ENCODE data around the gene LRRC55.
A peak's percentile ranks its signal among the peaks of the same experiment; 100 is the strongest.

Gene LRRC55

DNA sequence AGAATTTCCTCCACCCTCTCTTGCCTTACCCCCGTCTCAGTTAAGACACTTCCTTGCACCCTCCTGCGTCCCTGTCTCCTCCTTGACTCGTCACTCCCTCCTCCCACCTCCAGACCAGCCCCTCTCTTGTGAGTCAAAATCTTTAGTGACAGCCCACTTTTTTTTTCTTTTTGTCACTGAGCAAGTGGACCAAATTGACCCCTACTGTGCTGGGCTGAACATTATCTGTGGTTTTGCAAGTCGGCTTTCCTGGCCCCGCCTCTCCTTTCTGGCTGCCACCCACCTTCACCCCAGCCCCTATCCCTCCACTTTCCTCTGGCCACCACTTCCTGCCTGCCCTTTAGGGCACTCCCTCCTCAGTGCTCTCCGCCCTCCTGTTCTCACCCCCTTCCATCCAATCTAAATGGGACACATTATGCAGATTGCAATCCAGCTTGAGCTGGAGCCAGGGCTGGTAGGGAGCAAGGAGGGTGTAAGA lies 55.5 kb downstream of the LRRC55 start, which contains the start of gene APLNR:
Gene APLNR (minus strand): TSS at position 47 of the 478 bp plus-strand sequence. CDS start 246 bp downstream, outside the sequence.
- Histone ChIP-seq H3K4me1 (ENCODE audit: control insufficient read depth, insufficient read depth, low read length) (no peaks in the 10 kb centered on the region), H3K36me3 (ENCODE audit: control insufficient read depth in 2 of 2, insufficient read depth in 1 of 2, low read length in 2 of 2) (no peaks in the 10 kb centered on the region), H3K9me3 (ENCODE audit: control insufficient read depth, insufficient read depth, low read depth, low read length) (no peaks in the 10 kb centered on the region), H3K27ac (ENCODE audit: extremely low read depth, low read depth, low read length) (no peak within 1 kb of the TSS), H3K4me3 (ENCODE audit: low read depth, low read length) (no peak within 1 kb of the TSS)
- ChIA-PET POLR2A (no interaction called here), CTCF (no interaction called here)
- TF ChIP-seq ZNF37A (tag by site-specific recombination; IDR thresholded peaks at IDR 0.05) = no peak
- peak; percentile 53; the same call in 1 of the 2 replicates for TF ChIP-seq KLF1 (tag by site-specific recombination; IDR thresholded peaks at IDR 0.05)

DNA sequence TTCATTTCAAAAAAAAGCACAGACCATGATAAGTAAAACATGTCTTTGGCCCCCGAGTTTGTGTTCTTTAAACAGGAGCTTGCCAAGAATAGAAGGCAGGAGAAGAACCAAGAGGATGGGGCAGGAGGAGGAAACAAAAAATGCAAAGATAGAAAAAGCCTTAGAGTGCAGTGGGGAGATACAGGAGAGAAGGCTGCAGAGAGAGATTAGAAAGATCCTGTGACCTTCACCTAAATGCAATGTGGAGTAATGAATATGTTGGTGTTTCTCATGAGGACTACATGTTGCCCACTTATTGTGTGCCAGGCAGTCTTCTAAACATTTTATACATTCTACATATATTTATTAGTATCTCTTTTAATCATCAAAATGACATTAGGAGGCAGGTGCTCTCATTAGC lies 57.6 kb downstream of the LRRC55 start:
- POLR2A ChIA-PET = no interaction called here

DNA sequence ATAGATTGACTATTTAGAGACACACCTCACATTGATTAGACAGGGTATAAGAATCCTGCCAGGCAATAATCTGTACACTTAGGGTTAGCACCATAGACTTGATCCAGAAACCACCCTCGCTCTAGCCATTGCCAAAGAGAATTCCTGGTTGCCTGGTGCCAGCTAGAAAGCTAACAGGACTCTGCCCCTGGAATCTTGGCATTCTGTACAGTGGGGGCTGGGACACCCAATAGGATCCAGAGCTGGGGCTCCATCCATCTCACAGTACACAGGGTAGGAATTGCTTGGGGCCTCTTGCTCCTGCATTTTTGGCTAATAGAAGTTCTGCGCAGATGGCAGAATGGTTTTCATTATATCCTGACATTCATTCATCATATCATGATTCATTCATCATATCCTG lies 58.3 kb downstream of the LRRC55 start:
- no peak for TF ChIP-seq ZNF560 (tag by site-specific recombination; IDR thresholded peaks at IDR 0.05; ENCODE audit: borderline replicate concordance)
- TF ChIP-seq ZNF175 (tag by site-specific recombination; IDR thresholded peaks at IDR 0.05) = no peak
- TF ChIP-seq ZBTB1 (tag by site-specific recombination; IDR thresholded peaks at IDR 0.05) = no peak
- TF ChIP-seq ZBTB17 (tag by site-specific recombination; IDR thresholded peaks at IDR 0.05) = no peak
- TF ChIP-seq, protein P1, sequence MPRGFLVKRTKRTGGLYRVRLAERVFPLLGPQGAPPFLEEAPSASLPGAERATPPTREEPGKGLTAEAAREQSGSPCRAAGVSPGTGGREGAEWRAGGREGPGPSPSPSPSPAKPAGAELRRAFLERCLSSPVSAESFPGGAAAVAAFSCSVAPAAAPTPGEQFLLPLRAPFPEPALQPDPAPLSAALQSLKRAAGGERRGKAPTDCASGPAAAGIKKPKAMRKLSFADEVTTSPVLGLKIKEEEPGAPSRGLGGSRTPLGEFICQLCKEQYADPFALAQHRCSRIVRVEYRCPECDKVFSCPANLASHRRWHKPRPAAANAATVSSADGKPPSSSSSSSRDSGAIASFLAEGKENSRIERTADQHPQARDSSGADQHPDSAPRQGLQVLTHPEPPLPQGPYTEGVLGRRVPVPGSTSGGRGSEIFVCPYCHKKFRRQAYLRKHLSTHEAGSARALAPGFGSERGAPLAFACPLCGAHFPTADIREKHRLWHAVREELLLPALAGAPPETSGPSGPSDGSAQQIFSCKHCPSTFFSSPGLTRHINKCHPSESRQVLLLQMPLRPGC (tag by site-specific recombination; IDR thresholded peaks at IDR 0.05) = no peak
- no peak for TF ChIP-seq ZSCAN23 (tag by site-specific recombination; IDR thresholded peaks at IDR 0.05)
- no peak for TF ChIP-seq ZNF404 (tag by site-specific recombination; IDR thresholded peaks at IDR 0.05)
- TF ChIP-seq ZNF24 (tag by site-specific recombination; IDR thresholded peaks at IDR 0.05) = no peak
- no peak for TF ChIP-seq ZNF174 (tag by site-specific recombination; IDR thresholded peaks at IDR 0.05)
- CTCF ChIA-PET = interaction anchor here (0.7 to 4.5 kb wide), 6 partner anchors 10 to 399 kb away, joined by 3 to 46 read pairs (median 4); no protein-coding TSS in a partner anchor
- Histone ChIP-seq H3K36me3 (ENCODE audit: control insufficient read depth in 2 of 2, insufficient read depth in 1 of 2, low read length in 2 of 2) (no peaks in the 10 kb centered on the region), H3K9me3 (ENCODE audit: control insufficient read depth, insufficient read depth, low read depth, low read length) (no peaks in the 10 kb centered on the region), H3K4me1 (ENCODE audit: control insufficient read depth, insufficient read depth, low read length) (no peaks in the 10 kb centered on the region), H3K27ac (ENCODE audit: extremely low read depth, low read depth, low read length) (no peak overlapping the region), H3K4me3 (ENCODE audit: low read depth, low read length) (no peak overlapping the region)
- POLR2A ChIA-PET = no interaction called here

More for the DNA sequence above, 57.6 kb downstream of the LRRC55 start:
- CTCF ChIA-PET = interaction anchor here (0.6 to 4.5 kb wide), 8 partner anchors 10 to 398 kb away, joined by 3 to 46 read pairs (median 4); no protein-coding TSS in a partner anchor
- Histone ChIP-seq H3K4me3 (ENCODE audit: low read depth, low read length) (no peak overlapping the region), H3K27ac (ENCODE audit: extremely low read depth, low read depth, low read length) (no peak overlapping the region), H3K4me1 (ENCODE audit: control insufficient read depth, insufficient read depth, low read length) (no peaks in the 10 kb centered on the region), H3K36me3 (ENCODE audit: control insufficient read depth in 2 of 2, insufficient read depth in 1 of 2, low read length in 2 of 2) (no peaks in the 10 kb centered on the region), H3K9me3 (ENCODE audit: control insufficient read depth, insufficient read depth, low read depth, low read length) (no peaks in the 10 kb centered on the region)
- TF ChIP-seq, protein P2, sequence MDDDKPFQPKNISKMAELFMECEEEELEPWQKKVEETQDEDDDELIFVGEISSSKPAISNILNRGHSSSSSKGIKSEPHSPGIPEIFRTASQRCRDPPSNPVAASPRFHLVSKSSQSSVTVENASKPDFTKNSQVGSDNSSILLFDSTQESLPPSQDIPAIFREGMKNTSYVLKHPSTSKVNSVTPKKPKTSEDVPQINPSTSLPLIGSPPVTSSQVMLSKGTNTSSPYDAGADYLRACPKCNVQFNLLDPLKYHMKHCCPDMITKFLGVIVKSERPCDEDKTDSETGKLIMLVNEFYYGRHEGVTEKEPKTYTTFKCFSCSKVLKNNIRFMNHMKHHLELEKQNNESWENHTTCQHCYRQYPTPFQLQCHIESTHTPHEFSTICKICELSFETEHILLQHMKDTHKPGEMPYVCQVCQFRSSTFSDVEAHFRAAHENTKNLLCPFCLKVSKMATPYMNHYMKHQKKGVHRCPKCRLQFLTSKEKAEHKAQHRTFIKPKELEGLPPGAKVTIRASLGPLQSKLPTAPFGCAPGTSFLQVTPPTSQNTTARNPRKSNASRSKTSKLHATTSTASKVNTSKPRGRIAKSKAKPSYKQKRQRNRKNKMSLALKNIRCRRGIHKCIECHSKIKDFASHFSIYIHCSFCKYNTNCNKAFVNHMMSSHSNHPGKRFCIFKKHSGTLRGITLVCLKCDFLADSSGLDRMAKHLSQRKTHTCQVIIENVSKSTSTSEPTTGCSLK (tag by site-specific recombination; IDR thresholded peaks at IDR 0.05) = no peak
- TF ChIP-seq ZFP41 (tag by site-specific recombination; IDR thresholded peaks at IDR 0.05; ENCODE audit: borderline replicate concordance) (no peak), ZNF157 (tag by site-specific recombination; IDR thresholded peaks at IDR 0.05) (no peak), ZNF423 (tag by site-specific recombination; IDR thresholded peaks at IDR 0.05) (no peak), SP2 (tag by site-specific recombination; IDR thresholded peaks at IDR 0.05) (no peak), EGR2 (tag by site-specific recombination; IDR thresholded peaks at IDR 0.05; ENCODE audit: low read depth) (no peak), ZSCAN16 (tag by site-specific recombination; IDR thresholded peaks at IDR 0.05) (no peak), ZNF548 (tag by site-specific recombination; IDR thresholded peaks at IDR 0.05) (no peak)
- TF ChIP-seq, protein P3, sequence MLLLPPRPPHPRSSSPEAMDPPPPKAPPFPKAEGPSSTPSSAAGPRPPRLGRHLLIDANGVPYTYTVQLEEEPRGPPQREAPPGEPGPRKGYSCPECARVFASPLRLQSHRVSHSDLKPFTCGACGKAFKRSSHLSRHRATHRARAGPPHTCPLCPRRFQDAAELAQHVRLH (tag by site-specific recombination; IDR thresholded peaks at IDR 0.05) = no peak
- TF ChIP-seq, protein P4, sequence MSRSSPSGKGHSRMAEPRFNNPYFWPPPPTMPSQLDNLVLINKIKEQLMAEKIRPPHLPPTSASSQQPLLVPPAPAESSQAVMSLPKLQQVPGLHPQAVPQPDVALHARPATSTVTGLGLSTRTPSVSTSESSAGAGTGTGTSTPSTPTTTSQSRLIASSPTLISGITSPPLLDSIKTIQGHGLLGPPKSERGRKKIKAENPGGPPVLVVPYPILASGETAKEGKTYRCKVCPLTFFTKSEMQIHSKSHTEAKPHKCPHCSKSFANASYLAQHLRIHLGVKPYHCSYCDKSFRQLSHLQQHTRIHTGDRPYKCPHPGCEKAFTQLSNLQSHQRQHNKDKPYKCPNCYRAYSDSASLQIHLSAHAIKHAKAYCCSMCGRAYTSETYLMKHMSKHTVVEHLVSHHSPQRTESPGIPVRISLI (tag by site-specific recombination; IDR thresholded peaks at IDR 0.05) = no peak
- TF ChIP-seq, protein P5, sequence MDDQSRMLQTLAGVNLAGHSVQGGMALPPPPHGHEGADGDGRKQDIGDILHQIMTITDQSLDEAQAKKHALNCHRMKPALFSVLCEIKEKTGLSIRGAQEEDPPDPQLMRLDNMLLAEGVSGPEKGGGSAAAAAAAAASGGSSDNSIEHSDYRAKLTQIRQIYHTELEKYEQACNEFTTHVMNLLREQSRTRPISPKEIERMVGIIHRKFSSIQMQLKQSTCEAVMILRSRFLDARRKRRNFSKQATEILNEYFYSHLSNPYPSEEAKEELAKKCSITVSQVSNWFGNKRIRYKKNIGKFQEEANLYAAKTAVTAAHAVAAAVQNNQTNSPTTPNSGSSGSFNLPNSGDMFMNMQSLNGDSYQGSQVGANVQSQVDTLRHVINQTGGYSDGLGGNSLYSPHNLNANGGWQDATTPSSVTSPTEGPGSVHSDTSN (CRISPR knock-in tag; IDR thresholded peaks at IDR 0.05) = no peak
- TF ChIP-seq, protein P6, sequence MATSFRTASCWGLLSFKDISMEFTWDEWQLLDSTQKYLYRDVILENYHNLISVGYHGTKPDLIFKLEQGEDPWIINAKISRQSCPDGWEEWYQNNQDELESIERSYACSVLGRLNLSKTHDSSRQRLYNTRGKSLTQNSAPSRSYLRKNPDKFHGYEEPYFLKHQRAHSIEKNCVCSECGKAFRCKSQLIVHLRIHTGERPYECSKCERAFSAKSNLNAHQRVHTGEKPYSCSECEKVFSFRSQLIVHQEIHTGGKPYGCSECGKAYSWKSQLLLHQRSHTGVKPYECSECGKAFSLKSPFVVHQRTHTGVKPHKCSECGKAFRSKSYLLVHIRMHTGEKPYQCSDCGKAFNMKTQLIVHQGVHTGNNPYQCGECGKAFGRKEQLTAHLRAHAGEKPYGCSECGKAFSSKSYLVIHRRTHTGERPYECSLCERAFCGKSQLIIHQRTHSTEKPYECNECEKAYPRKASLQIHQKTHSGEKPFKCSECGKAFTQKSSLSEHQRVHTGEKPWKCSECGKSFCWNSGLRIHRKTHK (tag by site-specific recombination; IDR thresholded peaks at IDR 0.05) = no peak
